Ovary (tissue), 3 donors: Measurements from ENCODE around the gene BTN1A1.

ENCODE experiments used
- EP300 ChIP-seq: sonication (generic); formaldehyde crosslinking; IDR thresholded peaks from one replicate; pipeline ENCODE4 v1.6.1; 2017; ENCODE audit warnings: antibody characterized with exemption
- POLR2A ChIP-seq: fragments of 450-650 bp; IDR thresholded peaks from one replicate; pipeline ENCODE4 v1.6.1; 2017; ENCODE audit warnings: antibody characterized with exemption, mild to moderate bottlenecking, moderate library complexity
- TF ChIP-seq, protein P1 (sequence below), 3 donors: fragments of 450-650 bp in 2 of 3; fragments of 200-600 bp in 1 of 3; IDR thresholded peaks; one replicate each; pipeline versions ENCODE4 v1.5.1 to v1.8.0; 2016 to 2022; ENCODE audit warnings: antibody characterized with exemption in 3 of 3, mild to moderate bottlenecking in 1 of 3
- donor health status: DM: no; HTN: no; CAD: no.

DNA sequence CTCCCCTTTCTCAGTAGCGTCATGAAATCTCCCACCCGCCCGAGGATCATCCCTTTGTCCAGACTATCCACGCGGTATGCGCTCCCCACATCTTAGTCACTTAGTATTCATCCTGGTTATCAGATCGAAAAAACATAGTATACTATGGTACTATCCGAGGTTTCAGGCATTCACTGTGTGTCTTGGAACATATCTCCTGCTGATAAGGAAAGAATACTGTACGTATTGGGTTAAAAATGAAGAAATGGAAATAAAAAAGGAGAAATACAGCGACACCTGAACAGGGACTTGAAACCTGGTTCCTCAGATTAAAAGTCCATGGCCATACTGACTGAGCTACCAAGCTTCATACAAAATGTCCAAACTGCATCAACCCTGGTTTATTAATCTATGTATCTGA lies 52.1 kb downstream of the BTN1A1 start:
- TF ChIP-seq, protein P1, sequence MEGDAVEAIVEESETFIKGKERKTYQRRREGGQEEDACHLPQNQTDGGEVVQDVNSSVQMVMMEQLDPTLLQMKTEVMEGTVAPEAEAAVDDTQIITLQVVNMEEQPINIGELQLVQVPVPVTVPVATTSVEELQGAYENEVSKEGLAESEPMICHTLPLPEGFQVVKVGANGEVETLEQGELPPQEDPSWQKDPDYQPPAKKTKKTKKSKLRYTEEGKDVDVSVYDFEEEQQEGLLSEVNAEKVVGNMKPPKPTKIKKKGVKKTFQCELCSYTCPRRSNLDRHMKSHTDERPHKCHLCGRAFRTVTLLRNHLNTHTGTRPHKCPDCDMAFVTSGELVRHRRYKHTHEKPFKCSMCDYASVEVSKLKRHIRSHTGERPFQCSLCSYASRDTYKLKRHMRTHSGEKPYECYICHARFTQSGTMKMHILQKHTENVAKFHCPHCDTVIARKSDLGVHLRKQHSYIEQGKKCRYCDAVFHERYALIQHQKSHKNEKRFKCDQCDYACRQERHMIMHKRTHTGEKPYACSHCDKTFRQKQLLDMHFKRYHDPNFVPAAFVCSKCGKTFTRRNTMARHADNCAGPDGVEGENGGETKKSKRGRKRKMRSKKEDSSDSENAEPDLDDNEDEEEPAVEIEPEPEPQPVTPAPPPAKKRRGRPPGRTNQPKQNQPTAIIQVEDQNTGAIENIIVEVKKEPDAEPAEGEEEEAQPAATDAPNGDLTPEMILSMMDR (IDR thresholded peaks at IDR 0.05): no peak
- no peak for TF ChIP-seq POLR2A
- no peak for TF ChIP-seq EP300
